IMR-90 (cell line): ENCODE results near the gene SOX8. TPM values are rescaled to one million over a fixed set of nuclear protein-coding genes. Genes with fewer than 3 reads are reported as not detected.

Source experiments
- ATAC-seq: fragments of 200-7000 bp; cut with Tn5 transposase; 2 replicates; pipeline ENCODE4 v1.9.1; 2020; ENCODE audit warnings: low read depth, mild to moderate bottlenecking, moderate library complexity
- BruUV-seq: library from RNA; stranded (reverse); fragments of 400-500 nt; replicated peaks from 2 replicates; lab custom pipeline; 2021; lab: Mats Ljungman, UMichigan
- CTCF ChIA-PET: fragments of 300-600 bp; formaldehyde crosslinking; extraction: SDS; loops from one replicate; lab custom pipeline; 2021; ENCODE audit warnings: antibody characterized with exemption; lab: Yijun Ruan, JAX
- POLR2A ChIA-PET: fragments of 300-600 bp; sonication (Branson Sonifier 250); formaldehyde crosslinking; loops from one replicate; lab custom pipeline; 2022; ENCODE audit warnings: antibody characterized with exemption; ENCODE audit not compliant: unreplicated experiment; lab: Charles Lee
- DNase-seq: peaks from one replicate; pipeline ENCODE4 v3.0.0; 2013
- H2AFZ ChIP-seq: replicated peaks from 2 replicates; pipeline ENCODE3; 2013; ENCODE audit warnings: low read length, mild to moderate bottlenecking; ENCODE audit not compliant: poor library complexity
- H2AK5ac ChIP-seq: 2 replicates; pipeline ENCODE4 v1.6.1; 2013; ENCODE audit warnings: low read depth, low read length, inconsistent platforms
- H2AK9ac ChIP-seq: replicated peaks from 2 replicates; pipeline ENCODE3; 2013; ENCODE audit warnings: mild to moderate bottlenecking, low read depth, low read length, moderate library complexity; ENCODE audit not compliant: poor library complexity
- H2BK120ac ChIP-seq: 2 replicates; pipeline ENCODE4 v1.6.1; 2013; ENCODE audit warnings: low read depth, low read length, inconsistent platforms
- H2BK15ac ChIP-seq: 3 replicates; pipeline ENCODE4 v1.6.1; 2013; ENCODE audit warnings: low read depth, low read length, inconsistent platforms
- H2BK20ac ChIP-seq: 2 replicates; pipeline ENCODE4 v1.6.1; 2013; ENCODE audit warnings: low read depth, mild to moderate bottlenecking, inconsistent platforms, low read length, moderate library complexity
- H2BK5ac ChIP-seq: 2 replicates; pipeline ENCODE4 v1.6.1; 2013; ENCODE audit warnings: mild to moderate bottlenecking, low read depth, low read length, inconsistent platforms; ENCODE audit not compliant: poor library complexity, severe bottlenecking
- H3K14ac ChIP-seq: replicated peaks from 2 replicates; pipeline ENCODE4 v1.6.1; 2013; ENCODE audit warnings: low read depth, low read length, inconsistent platforms
- H3K18ac ChIP-seq: 2 replicates; pipeline ENCODE4 v1.6.1; 2013; ENCODE audit warnings: low read depth, low read length, control low read depth
- H3K23ac ChIP-seq: 2 replicates; pipeline ENCODE4 v1.6.1; 2013; ENCODE audit warnings: low read depth, low read length, inconsistent platforms
- H3K27ac ChIP-seq: 2 replicates; pipeline ENCODE4 v1.5.1; 2013; ENCODE audit warnings: mild to moderate bottlenecking, control low read depth, low read length; ENCODE audit not compliant: insufficient read depth
- H3K27me3 ChIP-seq: 2 replicates; pipeline ENCODE4 v1.6.1; 2013; ENCODE audit warnings: low read length; ENCODE audit not compliant: control insufficient read depth, insufficient read depth
- H3K36me3 ChIP-seq: 2 replicates; pipeline ENCODE4 v1.6.1; 2013; ENCODE audit warnings: low read length, mixed read lengths; ENCODE audit not compliant: control insufficient read depth, insufficient read depth
- H3K4ac ChIP-seq: 2 replicates; pipeline ENCODE4 v1.6.1; 2013; ENCODE audit warnings: low read depth, low read length, inconsistent platforms
- H3K4me1 ChIP-seq: 2 replicates; pipeline ENCODE4 v1.6.1; 2013; ENCODE audit warnings: low read length, mixed read lengths; ENCODE audit not compliant: control insufficient read depth, insufficient read depth
- H3K4me2 ChIP-seq: 2 replicates; pipeline ENCODE4 v1.6.1; 2013; ENCODE audit warnings: low read depth, mild to moderate bottlenecking, control low read depth, low read length, moderate library complexity
- H3K4me3 ChIP-seq: 2 replicates; pipeline ENCODE4 v1.5.1; 2013; ENCODE audit warnings: low read depth, mild to moderate bottlenecking, control low read depth, low read length, moderate library complexity; ENCODE audit not compliant: insufficient read depth
- H3K56ac ChIP-seq: 2 replicates; pipeline ENCODE4 v1.6.1; 2013; ENCODE audit warnings: low read length, inconsistent platforms; ENCODE audit not compliant: insufficient read depth; ENCODE audit errors: extremely low read depth
- H3K79me1 ChIP-seq, 2 experiments: 2 replicates each; pipeline ENCODE4 v1.6.1; 2013; ENCODE audit warnings: low read length in 2 of 2, inconsistent platforms in 1 of 2, low read depth in 1 of 2
- H3K9ac ChIP-seq: 2 replicates; pipeline ENCODE4 v1.6.1; 2013; ENCODE audit warnings: low read depth, low read length, control low read depth
- H3K9me1 ChIP-seq: 2 replicates; pipeline ENCODE4 v1.6.1; 2013; ENCODE audit warnings: low read length, inconsistent platforms; ENCODE audit not compliant: insufficient read depth
- H3K9me3 ChIP-seq: 2 replicates; pipeline ENCODE4 v1.6.1; 2013; ENCODE audit warnings: low read length; ENCODE audit not compliant: control insufficient read depth, insufficient read depth
- H4K20me1 ChIP-seq: 2 replicates; pipeline ENCODE4 v1.6.1; 2013; ENCODE audit warnings: low read length, inconsistent platforms; ENCODE audit not compliant: insufficient read depth
- H4K5ac ChIP-seq: 2 replicates; pipeline ENCODE4 v1.6.1; 2013; ENCODE audit warnings: mild to moderate bottlenecking, low read depth, low read length, control low read depth
- H4K8ac ChIP-seq, 2 experiments: 2 replicates each; pipeline ENCODE4 v1.6.1; 2013; ENCODE audit warnings: low read depth in 2 of 2, low read length in 2 of 2, control low read depth in 1 of 2, inconsistent platforms in 1 of 2
- H4K91ac ChIP-seq: 2 replicates; pipeline ENCODE4 v1.6.1; 2013; ENCODE audit warnings: low read depth, low read length, inconsistent platforms; ENCODE audit not compliant: insufficient read depth
- BHLHE40 ChIP-seq: fragments of 150-350 bp; IDR thresholded peaks from 2 replicates; pipeline ENCODE4 v1.6.1; 2016; ENCODE audit warnings: mild to moderate bottlenecking, low read depth, low read length
- CEBPB ChIP-seq: IDR thresholded peaks from 2 replicates; pipeline ENCODE4 v1.6.1; 2012; ENCODE audit warnings: low read depth, low read length, improper control_type of control experiment
- CHD1 ChIP-seq: IDR thresholded peaks from 2 replicates; pipeline ENCODE4 v1.6.1; 2012; ENCODE audit warnings: low read depth, low read length, improper control_type of control experiment
- CTCF ChIP-seq: conservative IDR thresholded peaks from 2 replicates; pipeline ENCODE4 v1.5.1; 2012; ENCODE audit warnings: mild to moderate bottlenecking, low read depth, low read length, improper control_type of control experiment
- FOS ChIP-seq: fragments of 150-350 bp; IDR thresholded peaks from 2 replicates; pipeline ENCODE4 v1.6.1; 2016; ENCODE audit warnings: low read depth, low read length
- MAZ ChIP-seq: IDR thresholded peaks from 2 replicates; pipeline ENCODE4 v1.6.1; 2012; ENCODE audit warnings: low read depth, mild to moderate bottlenecking, low read length, improper control_type of control experiment, moderate library complexity, borderline replicate concordance
- MXI1 ChIP-seq: IDR thresholded peaks from 2 replicates; pipeline ENCODE4 v1.6.1; 2012; ENCODE audit warnings: low read depth, mild to moderate bottlenecking, low read length, moderate library complexity, borderline replicate concordance
- NFE2L2 ChIP-seq: fragments of 150-350 bp; IDR thresholded peaks from 2 replicates; pipeline ENCODE4 v1.6.1; 2016; ENCODE audit warnings: low read depth, mild to moderate bottlenecking, low read length
- POLR2A ChIP-seq: IDR thresholded peaks from 2 replicates; pipeline ENCODE4 v1.6.1; 2012; ENCODE audit warnings: mild to moderate bottlenecking, low read depth, low read length
- RAD21 ChIP-seq: IDR thresholded peaks from 2 replicates; pipeline ENCODE4 v1.6.1; 2012; ENCODE audit warnings: low read length, improper control_type of control experiment
- RCOR1 ChIP-seq: IDR thresholded peaks from 2 replicates; pipeline ENCODE4 v1.6.1; 2012; ENCODE audit warnings: mild to moderate bottlenecking, low read length, improper control_type of control experiment; ENCODE audit not compliant: insufficient replicate concordance
- RFX5 ChIP-seq: IDR thresholded peaks from 2 replicates; pipeline ENCODE4 v1.8.0; 2012; ENCODE audit warnings: low read depth, mild to moderate bottlenecking, low read length, moderate library complexity
- SMC3 ChIP-seq: fragments of 150-350 bp; IDR thresholded peaks from 2 replicates; pipeline ENCODE4 v1.6.1; 2016; ENCODE audit warnings: low read depth, mild to moderate bottlenecking, antibody characterized with exemption, low read length, moderate library complexity
- WGBS, 2 experiments: methylation state at CpG; one replicate each; pipeline versions ENCODE4 v1.1.5 to v1.1.7; 2013; ENCODE audit warnings: missing lambda C conversion rate in 2 of 2; ENCODE audit not compliant: insufficient read length in 1 of 2; ENCODE audit errors: extremely low coverage in 2 of 2; 5-methylcytosine and 5-hydroxymethylcytosine counted together
- dilution Hi-C: fragments of 300-500 bp; cut with HindIII; formaldehyde crosslinking; loops from one replicate; pipeline ENCODE4 v1.14.3; 2018; ENCODE audit warnings: low sequenced_read_pairs; ENCODE audit not compliant: unreplicated experiment
- in situ Hi-C: fragments of 300-500 bp; cut with MboI; formaldehyde crosslinking; loops from 3 replicates; pipeline ENCODE4 v1.14.3; 2019; ENCODE audit warnings: low sequenced_read_pairs, inconsistent platforms, mixed read lengths
- intact Hi-C: fragments of 100-400 bp; cut with micrococcal nuclease; formaldehyde crosslinking; loops from 2 replicates; pipeline ENCODE4 v1.10.0; 2022
- polyA plus RNA-seq, 3 experiments: library from polyadenylated mRNA; depleted of rRNA; stranded (reverse); fragments of >200 nt; gene quantifications; 2 replicates each; pipeline ENCODE4 v1.2.3, GENCODE V29; 2012; ENCODE audit warnings: low replicate concordance in 1 of 3
- total RNA-seq: library from RNA; depleted of rRNA; stranded (reverse); fragments of >200 nt; gene quantifications from 2 replicates; pipeline ENCODE4 v1.2.3, GENCODE V29; 2012
- TF ChIP-seq, protein P1 (sequence below): fragments of 150-350 bp; IDR thresholded peaks from 2 replicates; pipeline ENCODE4 v1.6.1; 2016; ENCODE audit warnings: low read depth, mild to moderate bottlenecking, low read length, moderate library complexity, borderline replicate concordance
- TF ChIP-seq, protein P2 (sequence below): fragments of 150-350 bp; IDR thresholded peaks from 2 replicates; pipeline ENCODE4 v1.6.1; 2017; ENCODE audit warnings: mild to moderate bottlenecking, antibody characterized with exemption, low read length, low read depth

The SOX8 gene
- total and polyA plus RNA-seq, 2 of the 4 experiments (the other 2 are of a cell fraction) = under 0.01 to 0.26 TPM

DNA sequence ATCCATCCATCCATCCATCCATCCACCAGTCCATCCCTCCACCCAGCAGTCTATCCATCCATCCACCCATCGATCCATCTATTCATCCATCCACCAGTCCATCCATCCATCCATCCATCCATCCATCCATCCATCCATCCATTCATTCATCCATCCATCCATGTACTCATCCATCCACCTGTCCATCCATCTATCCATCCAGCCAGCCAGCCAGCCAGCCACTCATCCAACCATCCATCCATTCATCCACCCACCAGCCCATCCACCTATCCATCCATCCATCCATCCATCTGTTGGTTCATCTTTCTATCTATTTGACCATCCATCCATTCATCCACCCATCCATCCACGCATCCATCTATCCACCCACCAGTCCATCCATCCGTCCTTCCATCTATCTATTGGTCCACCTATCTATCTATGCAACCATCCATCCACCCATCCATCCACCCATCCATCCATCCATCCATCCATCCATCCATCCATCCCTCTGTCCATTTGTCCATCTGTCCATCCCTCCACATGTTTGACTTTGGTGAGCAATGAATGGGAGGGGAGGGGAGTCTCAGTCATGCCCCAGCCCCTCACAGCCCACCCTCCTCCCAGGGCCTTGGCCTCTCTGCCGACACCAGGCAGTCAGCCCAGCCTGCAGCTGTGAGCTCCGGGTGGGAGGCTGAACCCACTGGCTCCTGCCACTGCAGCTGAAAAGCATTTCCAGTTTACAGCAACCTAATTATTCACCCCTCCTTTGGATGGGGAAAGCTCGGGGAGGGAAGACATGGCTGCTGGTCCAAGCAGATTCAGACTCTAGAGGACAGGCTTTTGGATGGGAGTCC, 52.9 kb downstream of the SOX8 start:
- DNase-seq (no peak), ATAC-seq (no peak)
- H3K9me3 ChIP-seq = no peaks in the 10 kb centered on the region; the same call in 1 of the 2 replicates
- in situ Hi-C loops = no loop called here
- H3K9ac ChIP-seq = no peak overlapping the region
- BruUV-seq = no TSS peak
- intact Hi-C loops = no loop called here
- no peak overlapping the region for H2BK120ac ChIP-seq
- H2AK9ac ChIP-seq = no peak overlapping the region
- no peak overlapping the region for H4K8ac ChIP-seq
- ChIA-PET CTCF (no interaction called here), POLR2A (no interaction called here)
- dilution Hi-C loops = no loop called here
- H3K4me3 ChIP-seq = no peak overlapping the region
- no peak overlapping the region for H3K4me2 ChIP-seq
- no peak overlapping the region for H2AFZ ChIP-seq
- no peaks in the 10 kb centered on the region for H3K9me1 ChIP-seq
- no peaks in the 10 kb centered on the region for H4K20me1 ChIP-seq
- H3K23ac ChIP-seq = no peak overlapping the region
- H3K4ac ChIP-seq = no peak overlapping the region
- WGBS, 2 experiments = 65% methylated on average over 3 of the region's 6 CpGs; no CpG with 5 or more reads in 1 of the 2 experiments
- H3K18ac ChIP-seq = no peak overlapping the region
- H2BK15ac ChIP-seq = no peak overlapping the region
- peaks cover 21% of the 10 kb centered on the region for H3K27me3 ChIP-seq
- H4K5ac ChIP-seq = no peak overlapping the region
- H2BK20ac ChIP-seq = no peak overlapping the region
- no peak overlapping the region for H3K27ac ChIP-seq
- no peaks in the 10 kb centered on the region for H3K79me1 ChIP-seq
- no peak overlapping the region for H2BK5ac ChIP-seq
- H4K91ac ChIP-seq = no peak overlapping the region
- H3K36me3 ChIP-seq = no peaks in the 10 kb centered on the region
- no peak overlapping the region for H3K14ac ChIP-seq
- H3K4me1 ChIP-seq = no peaks in the 10 kb centered on the region
- H3K56ac ChIP-seq = no peak overlapping the region
- no peak overlapping the region for H2AK5ac ChIP-seq
- TF ChIP-seq, protein P1, sequence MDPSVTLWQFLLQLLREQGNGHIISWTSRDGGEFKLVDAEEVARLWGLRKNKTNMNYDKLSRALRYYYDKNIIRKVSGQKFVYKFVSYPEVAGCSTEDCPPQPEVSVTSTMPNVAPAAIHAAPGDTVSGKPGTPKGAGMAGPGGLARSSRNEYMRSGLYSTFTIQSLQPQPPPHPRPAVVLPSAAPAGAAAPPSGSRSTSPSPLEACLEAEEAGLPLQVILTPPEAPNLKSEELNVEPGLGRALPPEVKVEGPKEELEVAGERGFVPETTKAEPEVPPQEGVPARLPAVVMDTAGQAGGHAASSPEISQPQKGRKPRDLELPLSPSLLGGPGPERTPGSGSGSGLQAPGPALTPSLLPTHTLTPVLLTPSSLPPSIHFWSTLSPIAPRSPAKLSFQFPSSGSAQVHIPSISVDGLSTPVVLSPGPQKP = no peak
- TF ChIP-seq, protein P2, sequence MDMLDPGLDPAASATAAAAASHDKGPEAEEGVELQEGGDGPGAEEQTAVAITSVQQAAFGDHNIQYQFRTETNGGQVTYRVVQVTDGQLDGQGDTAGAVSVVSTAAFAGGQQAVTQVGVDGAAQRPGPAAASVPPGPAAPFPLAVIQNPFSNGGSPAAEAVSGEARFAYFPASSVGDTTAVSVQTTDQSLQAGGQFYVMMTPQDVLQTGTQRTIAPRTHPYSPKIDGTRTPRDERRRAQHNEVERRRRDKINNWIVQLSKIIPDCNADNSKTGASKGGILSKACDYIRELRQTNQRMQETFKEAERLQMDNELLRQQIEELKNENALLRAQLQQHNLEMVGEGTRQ = no peak
- no peak for TF ChIP-seq RAD21
- TF ChIP-seq RFX5 = no peak
- TF ChIP-seq CHD1 = no peak
- TF ChIP-seq POLR2A = no peak
- TF ChIP-seq MXI1 = no peak
- TF ChIP-seq FOS = no peak
- no peak for TF ChIP-seq CTCF
- no peak for TF ChIP-seq SMC3
- no peak for TF ChIP-seq BHLHE40
- TF ChIP-seq NFE2L2 = no peak
- TF ChIP-seq RCOR1 = no peak
- TF ChIP-seq CEBPB = no peak
- TF ChIP-seq MAZ = no peak
